GM18505 (cell line): ENCODE data around the gene FAM13C.
"Not testable (repeated sequence)": the region's sequence is repeated elsewhere in the genome, so short reads cannot be mapped to it uniquely, and the experiment has no call there.

ENCODE experiments used
- ATAC-seq: cut with Tn5 transposase; IDR thresholded peaks from one replicate; pipeline ENCODE4 v1.9.1; 2021; ENCODE audit not compliant: unreplicated experiment
- POLR2A ChIP-seq: IDR thresholded peaks from 4 replicates; pipeline ENCODE4 v1.6.1; 2011; ENCODE audit warnings: borderline replicate concordance; ENCODE audit not compliant: insufficient read depth, insufficient read length; ENCODE audit errors: extremely low read depth

FAM13C gene

DNA sequence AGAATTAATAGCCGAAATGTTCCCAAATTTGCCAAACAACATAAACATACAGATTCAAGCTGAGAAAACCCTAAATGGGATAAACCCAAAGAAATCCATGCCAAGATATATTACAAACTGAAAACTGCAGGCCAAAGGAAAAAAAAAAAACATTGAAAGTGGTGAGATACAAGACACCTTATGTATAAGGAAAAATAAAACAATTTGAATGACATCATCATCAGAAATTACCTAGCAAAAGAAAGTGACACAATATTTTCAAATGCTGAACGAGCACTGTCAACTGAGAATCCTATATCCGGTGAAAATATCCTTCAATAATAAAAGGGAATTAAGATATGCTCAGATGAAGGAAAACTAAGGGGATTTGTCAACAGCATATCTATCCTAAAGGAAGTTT, 119.4 kb downstream of the FAM13C start:
- no peak for ATAC-seq

DNA sequence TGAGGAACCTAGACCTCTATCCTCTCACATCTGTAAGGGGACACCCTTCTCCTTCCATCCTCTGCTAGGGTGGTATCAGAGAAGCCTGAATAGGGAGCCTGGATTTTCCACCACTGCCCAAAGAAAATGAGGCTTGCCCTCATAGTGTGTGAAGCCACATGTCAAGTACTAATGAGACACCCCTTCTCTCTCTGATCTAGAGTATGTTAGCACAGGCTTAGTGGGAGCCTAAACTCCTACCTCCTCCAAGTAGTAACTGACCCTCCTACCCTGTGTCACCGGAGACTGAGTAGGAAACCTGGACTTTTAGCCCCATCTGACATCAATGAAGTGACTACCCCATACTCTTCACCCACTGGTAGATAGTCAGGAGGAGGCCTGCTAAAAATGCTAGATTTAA, 120.3 kb downstream of the FAM13C start:
- ATAC-seq = no peak
- TF ChIP-seq POLR2A = no peak

More for the DNA sequence above, 119.4 kb downstream of the FAM13C start:
- no peak for TF ChIP-seq POLR2A

DNA sequence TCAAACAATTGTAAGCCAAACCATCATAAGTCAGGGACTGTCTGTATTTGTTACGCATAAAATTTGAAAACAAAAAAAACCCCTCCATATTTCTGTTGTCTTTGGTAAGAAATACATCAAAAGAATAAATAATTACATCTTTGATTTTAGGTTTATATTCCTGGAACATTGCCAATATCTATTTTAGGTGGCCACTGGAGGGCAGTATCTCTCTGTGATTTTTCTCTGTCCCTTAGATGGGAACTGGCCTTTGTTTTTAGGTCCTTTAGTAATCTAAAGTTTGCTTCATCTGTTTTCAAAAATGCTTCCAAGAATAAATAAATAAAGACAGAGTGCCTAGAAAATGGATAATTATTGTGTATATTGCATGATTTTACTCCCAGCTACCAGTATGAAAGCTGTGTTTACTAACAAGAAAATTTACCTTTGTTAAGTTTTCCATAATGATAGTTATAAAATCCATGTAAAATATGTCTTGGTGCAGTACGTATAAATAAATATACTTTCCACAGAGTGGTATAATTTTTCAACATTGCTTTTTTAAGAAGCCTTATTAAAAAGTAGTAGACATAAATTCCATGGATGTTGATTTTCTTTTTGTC, 121.7 kb downstream of the FAM13C start:
- no peak for ATAC-seq

GRCh38 chr10:59239108-59239507, 123.2 kb downstream of the FAM13C start:
- ATAC-seq = not testable (repeated sequence)

More for the DNA sequence above, 121.7 kb downstream of the FAM13C start:
- no peak for TF ChIP-seq POLR2A

GRCh38 chr10:59237775-59238174, 124.6 kb downstream of the FAM13C start:
- TF ChIP-seq POLR2A = no peak
- no peak for ATAC-seq

DNA sequence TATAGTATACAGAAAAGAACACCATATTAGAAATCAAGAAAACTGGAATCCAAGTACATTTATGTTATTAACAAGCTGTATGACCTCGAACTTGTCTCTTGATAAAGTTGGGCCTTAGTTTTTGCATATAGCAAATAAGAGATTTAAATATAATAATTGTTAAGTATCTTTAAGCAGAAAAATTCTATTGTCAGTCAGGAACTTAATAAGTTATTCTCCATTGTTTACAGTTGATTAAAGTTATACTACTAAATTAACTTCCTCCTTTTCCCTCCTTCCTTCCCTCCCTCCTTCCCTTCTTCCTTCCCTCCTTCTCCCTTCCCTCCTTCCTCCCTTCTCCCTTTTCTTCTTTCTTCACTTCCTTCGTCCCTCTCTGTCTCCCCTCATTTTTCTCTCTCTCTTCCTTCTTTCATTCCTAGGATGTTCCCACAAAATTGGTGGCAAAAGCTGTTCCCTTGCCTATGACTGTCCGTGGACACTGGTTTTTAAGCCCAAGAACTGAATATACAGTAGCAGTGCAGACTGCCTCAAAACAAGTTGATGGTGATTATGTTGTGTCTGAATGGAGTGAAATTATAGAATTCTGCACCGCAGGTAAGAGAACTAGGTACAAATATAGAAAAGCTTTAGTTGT, 126.2 kb downstream of the FAM13C start:
- no peak for TF ChIP-seq POLR2A

GRCh38 chr10:59234816-59235429, 127.4 kb downstream of the FAM13C start:
- ATAC-seq = no peak

More for the DNA sequence above, 126.2 kb downstream of the FAM13C start:
- ATAC-seq = no peak

DNA sequence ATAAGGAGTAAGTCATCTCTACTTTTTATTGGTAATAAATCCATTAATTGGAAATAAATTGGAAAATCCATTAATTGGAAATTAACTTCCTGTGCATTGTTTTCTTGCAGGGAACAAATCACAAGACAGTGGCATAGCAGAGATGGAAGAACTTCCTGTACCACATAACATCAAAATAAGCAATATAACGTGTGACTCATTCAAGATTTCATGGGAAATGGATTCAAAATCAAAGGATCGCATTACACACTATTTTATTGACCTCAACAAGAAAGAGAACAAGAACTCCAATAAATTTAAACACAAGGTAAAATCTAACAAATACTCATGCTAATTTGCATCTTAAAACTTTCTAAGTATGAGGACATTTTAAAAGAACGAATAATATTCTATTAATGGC, 128.2 kb downstream of the FAM13C start:
- no peak for TF ChIP-seq POLR2A
- ATAC-seq = no peak

More at GRCh38 chr10:59234816-59235429, 127.4 kb downstream of the FAM13C start:
- no peak for TF ChIP-seq POLR2A

GRCh38 chr10:59229441-59229840, 132.9 kb downstream of the FAM13C start:
- ATAC-seq = no peak
- no peak for TF ChIP-seq POLR2A

DNA sequence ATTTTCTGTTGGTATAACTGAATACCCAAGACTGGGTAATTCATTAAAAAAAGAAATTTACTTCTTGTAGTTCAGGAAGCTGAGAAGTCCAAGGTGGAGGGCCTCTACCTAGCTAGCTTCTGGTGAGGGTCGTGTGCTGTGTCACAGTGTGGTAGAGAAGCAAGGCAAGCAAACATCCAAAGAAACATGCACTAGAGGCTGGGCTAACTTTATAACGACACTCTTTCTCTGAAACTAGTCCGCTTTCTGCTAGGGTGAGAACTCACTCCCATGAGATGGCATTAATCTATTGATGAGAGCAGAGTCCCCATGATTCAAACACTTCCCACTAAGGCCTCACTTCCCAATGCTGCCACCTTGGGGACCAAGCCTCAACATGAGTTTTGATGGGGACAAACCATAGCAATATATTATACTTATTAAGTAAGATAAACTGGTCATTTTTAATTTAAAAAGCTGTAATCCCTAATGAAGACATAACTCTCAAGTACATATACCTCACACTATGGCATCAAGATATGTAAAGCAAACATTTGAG, 135.1 kb downstream of the FAM13C start:
- ATAC-seq = no peak
- no peak for TF ChIP-seq POLR2A

DNA sequence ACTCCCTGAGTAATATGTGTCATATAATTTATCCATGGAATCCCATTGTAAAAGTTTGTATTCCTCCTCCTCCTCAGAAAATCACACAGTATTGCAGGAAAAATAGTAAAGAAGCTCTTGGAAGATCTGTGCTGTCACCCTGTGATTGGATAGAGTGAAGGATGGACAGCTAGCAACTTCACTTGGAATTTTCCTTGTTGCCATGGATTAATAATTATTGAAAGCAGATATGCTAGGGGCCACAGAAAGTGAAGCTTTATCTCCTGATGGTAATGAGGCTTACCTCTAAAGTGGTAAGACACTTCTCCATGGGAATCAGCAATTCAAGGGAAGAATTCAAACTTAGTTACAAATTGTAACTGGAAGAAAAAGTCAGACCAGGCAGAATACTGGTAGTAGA, 137.1 kb downstream of the FAM13C start:
- TF ChIP-seq POLR2A = no peak
- ATAC-seq = no peak

GRCh38 chr10:59223597-59223996, 138.8 kb downstream of the FAM13C start:
- not testable (repeated sequence) for ATAC-seq

DNA sequence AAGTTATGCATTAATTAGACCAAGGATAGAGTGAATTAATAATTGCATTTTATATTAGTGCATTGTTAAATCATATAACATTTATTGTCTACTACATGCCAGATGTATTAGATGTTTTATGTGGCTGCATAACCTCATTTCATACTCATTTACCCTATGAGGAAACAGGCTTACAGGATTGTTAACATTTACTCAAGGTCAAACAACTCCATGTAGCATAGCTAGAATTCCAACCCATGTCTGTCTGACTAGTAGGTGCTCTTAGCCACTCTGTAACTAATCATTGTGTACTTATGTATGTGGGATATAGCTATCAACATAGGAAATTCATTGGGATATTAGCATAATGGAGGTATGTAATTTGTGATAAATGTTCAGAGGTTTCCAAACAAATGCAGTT, 139.6 kb downstream of the FAM13C start:
- ATAC-seq = no peak
- TF ChIP-seq POLR2A = no peak
